CD4-positive, CD25-positive, alpha-beta regulatory T cell (primary cell): ENCODE results near the gene POFUT2. TPM values are rescaled to one million over a fixed set of nuclear protein-coding genes. Genes with fewer than 3 reads are reported as not detected.

ENCODE experiments used
- ATAC-seq, 2 donors: fragments of 150-1000 bp; cut with Tn5 transposase; one replicate each; pipeline ENCODE4 v1.10.0; 2021; ENCODE audit warnings: low read depth in 2 of 2, moderate number of reproducible peaks in 2 of 2, moderate library complexity in 1 of 2
- DNase-seq, 3 donors: peaks; one replicate each; pipeline versions ENCODE4 v3.0.0 to v3.0.0-alpha.2; 2012 to 2022; ENCODE audit warnings: mixed read lengths in 1 of 3
- H3K27ac ChIP-seq: one replicate; pipeline ENCODE4 v1.7.0; 2013; ENCODE audit warnings: mild to moderate bottlenecking, low read length; ENCODE audit not compliant: insufficient read depth, poor library complexity, severe bottlenecking
- H3K27me3 ChIP-seq: one replicate; pipeline ENCODE4 v1.7.0; 2013; ENCODE audit warnings: low read length; ENCODE audit not compliant: control insufficient read depth, insufficient read depth
- H3K36me3 ChIP-seq: one replicate; pipeline ENCODE4 v1.7.0; 2013; ENCODE audit warnings: mild to moderate bottlenecking, low read length, moderate library complexity; ENCODE audit not compliant: control insufficient read depth, insufficient read depth
- H3K4me1 ChIP-seq: 2 replicates; pipeline ENCODE4 v1.7.0; 2013; ENCODE audit warnings: mild to moderate bottlenecking, low read length; ENCODE audit not compliant: insufficient read depth, control insufficient read depth, poor library complexity, severe bottlenecking
- H3K4me3 ChIP-seq: one replicate; pipeline ENCODE4 v1.7.0; 2013; ENCODE audit warnings: low read depth, mild to moderate bottlenecking, low read length, moderate library complexity
- H3K9me3 ChIP-seq, 2 experiments: 1 replicate in 1 of 2; 2 replicates in 1 of 2; pipeline ENCODE4 v1.7.0; 2013; ENCODE audit warnings: low read length in 2 of 2, mild to moderate bottlenecking in 1 of 2, moderate library complexity in 1 of 2; ENCODE audit not compliant: control insufficient read depth in 2 of 2
- H3K27ac Mint-ChIP-seq, 3 donors: one replicate each; pipeline ENCODE4 v1.8.0; 2020 to 2022; ENCODE audit warnings: mild to moderate bottlenecking in 3 of 3, mixed read lengths in 3 of 3, moderate library complexity in 2 of 3
- H3K27me3 Mint-ChIP-seq: one replicate; pipeline ENCODE4 v1.8.0; 2022; ENCODE audit warnings: mild to moderate bottlenecking, mixed read lengths
- H3K36me3 Mint-ChIP-seq: one replicate; pipeline ENCODE4 v1.8.0; 2020; ENCODE audit warnings: mixed read lengths
- H3K4me1 Mint-ChIP-seq, 4 donors: one replicate each; pipeline ENCODE4 v1.8.0; 2020 to 2022; ENCODE audit warnings: mixed read lengths in 4 of 4, mild to moderate bottlenecking in 1 of 4
- H3K4me3 Mint-ChIP-seq, 4 donors: one replicate each; pipeline ENCODE4 v1.8.0; 2020 to 2022; ENCODE audit warnings: mild to moderate bottlenecking in 4 of 4, mixed read lengths in 4 of 4, moderate library complexity in 3 of 4
- H3K9me3 Mint-ChIP-seq, 7 donors: one replicate each; pipeline ENCODE4 v1.8.0; 2020 to 2022; ENCODE audit warnings: mixed read lengths in 7 of 7, mild to moderate bottlenecking in 3 of 7, moderate library complexity in 2 of 7
- polyA plus RNA-seq, 4 donors: library from polyadenylated mRNA; unstranded; fragments of 300-500 nt; fragmentation: Illumina TruSeq; gene quantifications; one replicate each; pipeline ENCODE4 v1.2.3, GENCODE V29; 2021
- total RNA-seq: library from RNA; stranded (reverse); gene quantifications from one replicate; pipeline ENCODE4 v1.2.3, GENCODE V29; 2022

Gene POFUT2
- total and polyA plus RNA-seq, 5 donors from 2014 or later = 2.6 to 55.6 (median 3.3) TPM

DNA sequence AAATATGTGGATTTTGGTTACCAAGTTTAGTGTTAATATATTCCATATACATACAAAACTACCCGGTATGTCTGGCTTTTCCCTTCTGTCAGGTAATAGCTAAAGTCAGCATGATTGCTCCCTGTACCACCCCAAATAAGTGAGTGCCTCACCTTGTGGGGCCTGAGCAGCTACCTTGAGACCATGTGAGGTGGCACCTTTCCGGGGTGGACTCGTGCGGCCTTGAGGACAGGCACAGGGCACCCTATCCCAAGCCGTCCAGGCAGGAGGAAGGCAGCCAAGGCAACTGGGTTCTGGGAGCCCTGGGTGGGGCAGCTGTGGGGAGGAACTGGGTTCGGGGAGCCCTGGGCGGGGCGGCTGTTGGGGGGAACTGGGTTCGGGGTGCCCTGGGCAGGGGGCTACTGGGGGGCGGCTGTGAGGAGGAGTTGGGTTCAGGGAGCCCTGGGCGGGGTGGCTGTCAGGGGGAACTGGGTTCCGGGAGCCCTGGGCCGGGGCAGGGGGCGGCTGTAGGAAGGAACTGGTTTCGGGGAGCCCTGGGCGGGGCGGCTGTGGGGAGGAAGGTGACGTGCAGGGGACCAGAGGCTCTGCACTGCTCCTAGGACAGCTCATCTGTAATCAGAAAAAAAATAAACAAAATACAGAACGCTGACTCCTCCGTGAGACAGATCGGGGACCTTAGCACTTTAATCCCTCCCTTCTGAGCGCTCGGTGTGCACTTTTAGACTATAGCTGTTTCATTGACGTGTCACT lies 63.3 kb downstream of the POFUT2 start:
- peaks cover 0 to 2% (median 0%) of the 10 kb centered on the region in 7 donors for H3K9me3 Mint-ChIP-seq
- peak; percentile 72 to 74 for ATAC-seq
- peaks cover 17% of the 10 kb centered on the region for H3K36me3 Mint-ChIP-seq
- DNase-seq = peak; percentile 21 to 70 (median 51)
- H3K9me3 ChIP-seq = no peaks in the 10 kb centered on the region
- peaks cover 4% of the 10 kb centered on the region for H3K27me3 Mint-ChIP-seq
- H3K27me3 ChIP-seq = no peaks in the 10 kb centered on the region
- H3K4me3 ChIP-seq = peak overlapping the region; percentile 31
- peaks cover 24% of the 10 kb centered on the region for H3K4me1 ChIP-seq
- peaks cover 20% of the 10 kb centered on the region for H3K36me3 ChIP-seq
- H3K4me1 Mint-ChIP-seq = peaks cover 15 to 49% (median 17%) of the 10 kb centered on the region in 4 donors
- H3K27ac Mint-ChIP-seq = peak overlapping the region; percentile 36 to 88 (median 60)
- peak overlapping the region; percentile 75 for H3K27ac ChIP-seq
- H3K4me3 Mint-ChIP-seq = peak overlapping the region in 3 of 4 donors; percentile 50 to 88 (median 79)

DNA sequence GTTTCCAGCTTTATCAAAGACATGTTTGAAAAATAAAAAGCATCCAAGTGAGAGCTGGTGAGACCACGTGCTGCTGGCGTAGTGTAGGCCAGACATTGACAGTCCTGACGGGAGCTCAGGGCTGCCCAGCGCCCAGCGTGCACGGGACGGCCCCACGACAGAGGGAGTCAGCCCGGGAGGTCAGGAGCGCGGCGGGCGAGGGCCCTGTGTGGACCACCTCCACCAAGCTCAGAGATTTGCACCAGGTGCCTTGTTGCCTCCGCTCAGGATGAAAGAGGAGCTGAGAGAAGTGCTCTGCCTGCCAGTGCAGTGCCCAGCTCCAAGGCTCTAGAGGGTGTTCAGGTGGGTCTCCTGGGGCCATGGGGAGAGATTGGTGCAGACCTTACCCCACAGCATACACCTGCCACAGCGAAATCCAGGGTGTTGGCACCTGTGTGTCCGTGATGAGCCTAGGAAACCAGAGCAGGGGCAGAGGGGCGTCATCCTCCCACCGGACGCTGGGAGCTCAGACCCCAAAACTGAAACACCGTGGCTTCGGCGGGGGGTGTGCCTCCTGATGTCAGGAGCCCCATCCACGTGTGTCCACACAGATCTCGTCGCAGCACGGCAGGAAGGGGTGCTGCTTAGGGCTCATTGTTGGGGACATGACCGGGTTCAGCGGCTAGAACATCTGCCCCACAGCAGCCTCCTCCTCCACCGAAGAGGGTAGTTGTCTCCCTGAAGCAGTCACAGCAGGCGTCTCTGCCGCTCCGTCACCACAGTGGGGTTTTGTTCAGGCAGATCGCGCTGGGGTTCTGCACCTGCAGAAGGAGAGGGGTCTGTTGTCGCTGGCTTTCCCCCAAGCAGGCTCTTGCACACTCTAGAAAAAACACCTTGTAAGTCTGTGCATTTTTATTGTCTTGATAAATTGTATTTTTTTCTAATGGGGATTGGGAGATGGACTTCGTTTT lies 64.2 kb downstream of the POFUT2 start:
- H3K9me3 Mint-ChIP-seq = no peaks in the 10 kb centered on the region
- Histone ChIP-seq H3K4me3 (no peak overlapping the region), H3K4me1 (peaks cover 24% of the 10 kb centered on the region), H3K9me3 (no peaks in the 10 kb centered on the region), H3K27me3 (no peaks in the 10 kb centered on the region), H3K36me3 (peaks cover 21% of the 10 kb centered on the region), H3K27ac (no peak overlapping the region)
- peak overlapping the region in 2 of 3 donors; percentile 29 to 43 for H3K27ac Mint-ChIP-seq
- peaks cover 11 to 42% (median 17%) of the 10 kb centered on the region in 4 donors for H3K4me1 Mint-ChIP-seq
- H3K36me3 Mint-ChIP-seq = peaks cover 21% of the 10 kb centered on the region
- H3K27me3 Mint-ChIP-seq = no peaks in the 10 kb centered on the region
- H3K4me3 Mint-ChIP-seq = peak overlapping the region in 2 of 4 donors; percentile 79 to 88
- no peak for ATAC-seq
- DNase-seq = no peak

DNA sequence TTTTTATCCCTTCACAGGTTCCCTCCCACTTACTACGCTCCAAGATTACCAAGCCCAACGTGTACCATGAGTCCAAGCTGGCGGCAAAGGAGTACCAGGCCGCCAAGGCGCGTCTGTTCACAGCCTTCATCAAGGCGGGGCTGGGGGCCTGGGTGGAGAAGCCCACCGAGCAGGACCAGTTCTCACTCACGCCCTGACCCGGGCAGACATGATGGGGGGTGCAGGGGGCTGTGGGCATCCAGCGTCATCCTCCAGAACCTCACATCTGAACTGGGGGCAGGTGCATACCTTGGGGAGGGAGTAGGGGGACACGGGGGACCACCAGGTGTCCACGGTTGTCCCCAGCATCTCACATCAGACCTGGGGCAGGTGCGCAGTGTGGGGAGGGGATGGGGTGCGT lies 65.7 kb downstream of the POFUT2 start:
- ATAC-seq = no peak
- H3K4me3 Mint-ChIP-seq = no peak overlapping the region
- H3K36me3 ChIP-seq = peaks cover 26% of the 10 kb centered on the region
- no peak overlapping the region for H3K4me3 ChIP-seq
- no peak overlapping the region for H3K27ac Mint-ChIP-seq
- H3K9me3 Mint-ChIP-seq = peaks cover 0 to 7% (median 2%) of the 10 kb centered on the region in 7 donors
- no peak for DNase-seq
- H3K27ac ChIP-seq = no peak overlapping the region
- H3K4me1 ChIP-seq = peaks cover 22% of the 10 kb centered on the region
- H3K27me3 ChIP-seq = no peaks in the 10 kb centered on the region
- peaks cover 10 to 35% (median 15%) of the 10 kb centered on the region in 4 donors for H3K4me1 Mint-ChIP-seq
- peaks cover 36% of the 10 kb centered on the region for H3K36me3 Mint-ChIP-seq
- H3K9me3 ChIP-seq = peaks cover 0 to 3% of the 10 kb centered on the region in 2 experiments
- H3K27me3 Mint-ChIP-seq = no peaks in the 10 kb centered on the region

DNA sequence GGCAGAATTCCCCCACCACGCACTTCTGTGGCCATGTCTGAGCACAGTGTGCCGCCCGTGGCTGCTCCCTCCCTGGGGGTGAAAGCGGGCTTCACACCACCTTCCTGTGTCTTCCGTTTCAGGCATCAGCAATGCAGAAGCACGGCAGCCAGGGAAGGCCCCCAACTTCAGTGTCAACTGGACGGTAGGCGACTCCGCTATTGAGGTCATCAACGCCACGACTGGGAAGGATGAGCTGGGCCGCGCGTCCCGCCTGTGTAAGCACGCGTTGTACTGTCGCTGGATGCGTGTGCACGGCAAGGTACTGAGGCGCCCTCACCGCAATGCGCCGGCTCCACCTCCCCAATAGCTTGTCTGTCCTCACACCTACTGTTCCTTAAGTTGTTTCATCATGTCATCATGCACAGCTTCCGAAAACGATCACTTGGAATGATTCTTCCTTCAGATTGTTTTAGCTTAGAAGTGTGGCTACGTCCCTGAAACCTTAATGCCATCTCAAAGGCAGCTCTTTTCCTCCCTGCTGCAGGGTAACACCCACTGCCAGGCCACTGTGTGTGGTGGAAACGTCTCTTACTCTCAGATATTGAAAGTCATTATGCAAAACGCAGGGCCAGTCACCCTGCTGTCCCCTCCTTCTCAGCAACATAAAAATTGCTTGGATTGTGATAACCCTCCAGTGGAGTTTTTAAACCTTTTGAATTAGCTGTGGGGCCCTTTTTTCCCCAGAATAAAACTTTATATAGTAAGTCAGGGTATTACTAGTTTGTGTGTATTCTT lies 66.8 kb downstream of the POFUT2 start:
- Histone ChIP-seq H3K4me3 (no peak overlapping the region), H3K27me3 (no peaks in the 10 kb centered on the region), H3K9me3 (peaks cover 0 to 8% of the 10 kb centered on the region in 2 experiments), H3K4me1 (peaks cover 11% of the 10 kb centered on the region), H3K36me3 (peaks cover 26% of the 10 kb centered on the region), H3K27ac (no peak overlapping the region)
- Mint-ChIP-seq H3K9me3 (peaks cover 0 to 8% (median 2%) of the 10 kb centered on the region in 7 donors), H3K27me3 (no peaks in the 10 kb centered on the region), H3K4me1 (peaks cover 5 to 24% (median 13%) of the 10 kb centered on the region in 4 donors), H3K4me3 (peak overlapping the region in 1 of 4 donors; percentile 50), H3K36me3 (peaks cover 36% of the 10 kb centered on the region), H3K27ac (peak overlapping the region in 1 of 3 donors; percentile 56)
- ATAC-seq (no peak), DNase-seq (no peak)

DNA sequence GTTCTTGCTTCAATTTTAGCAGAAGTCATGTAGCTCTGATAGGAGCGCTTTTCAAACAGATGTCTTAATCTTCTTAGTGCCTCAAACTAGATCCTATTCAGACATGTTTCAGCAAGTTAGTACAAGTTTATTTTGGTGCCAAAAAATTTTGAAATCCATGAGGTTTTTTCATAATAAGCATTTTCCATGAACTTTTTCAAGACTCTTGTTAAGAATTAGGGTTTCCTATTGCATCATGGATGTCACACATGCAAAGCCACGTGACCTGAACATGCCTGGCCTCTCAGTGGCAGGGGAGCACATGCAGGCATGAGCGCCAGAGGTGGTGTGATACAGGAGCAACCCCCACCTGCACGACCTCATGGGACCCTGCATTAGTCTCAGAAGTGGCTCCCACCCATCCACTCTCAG lies 67.6 kb downstream of the POFUT2 start:
- Histone ChIP-seq H3K36me3 (peaks cover 30% of the 10 kb centered on the region), H3K27ac (no peak overlapping the region), H3K4me1 (peaks cover 2% of the 10 kb centered on the region), H3K4me3 (no peak overlapping the region), H3K27me3 (no peaks in the 10 kb centered on the region), H3K9me3 (peaks cover 0 to 8% of the 10 kb centered on the region in 2 experiments)
- H3K9me3 Mint-ChIP-seq = peaks cover 0 to 8% (median 2%) of the 10 kb centered on the region in 7 donors
- no peak overlapping the region for H3K27ac Mint-ChIP-seq
- DNase-seq (no peak), ATAC-seq (no peak)
- H3K4me1 Mint-ChIP-seq = peaks cover 2 to 21% (median 11%) of the 10 kb centered on the region in 4 donors
- peaks cover 40% of the 10 kb centered on the region for H3K36me3 Mint-ChIP-seq
- H3K27me3 Mint-ChIP-seq = no peaks in the 10 kb centered on the region
- no peak overlapping the region for H3K4me3 Mint-ChIP-seq

DNA sequence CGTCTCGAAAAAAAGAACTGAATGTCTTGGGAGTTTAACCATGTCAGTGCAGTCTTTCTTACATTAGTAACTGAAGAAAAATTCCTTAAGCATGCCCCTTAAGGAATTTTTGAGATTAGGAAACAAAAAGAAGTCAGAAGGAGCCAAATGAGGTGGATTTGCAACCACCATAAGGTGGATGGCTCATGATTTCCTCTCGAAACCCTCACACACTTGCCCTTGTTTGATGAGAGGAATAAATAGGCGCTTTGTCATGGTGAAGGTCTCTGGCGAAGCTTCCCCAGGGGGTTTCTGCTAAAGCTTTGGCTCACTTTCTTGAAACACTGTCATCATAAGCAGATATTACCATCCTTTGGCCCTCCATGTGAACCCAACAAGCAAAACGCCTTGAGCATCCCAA lies 68.2 kb downstream of the POFUT2 start:
- Mint-ChIP-seq H3K27ac (no peak overlapping the region), H3K27me3 (no peaks in the 10 kb centered on the region), H3K9me3 (peaks cover 0 to 8% (median 2%) of the 10 kb centered on the region in 7 donors), H3K4me3 (no peak overlapping the region), H3K4me1 (peaks cover 0 to 15% (median 7%) of the 10 kb centered on the region in 4 donors), H3K36me3 (peaks cover 45% of the 10 kb centered on the region)
- DNase-seq = no peak
- peaks cover 30% of the 10 kb centered on the region for H3K36me3 ChIP-seq
- no peaks in the 10 kb centered on the region for H3K4me1 ChIP-seq
- no peaks in the 10 kb centered on the region for H3K27me3 ChIP-seq
- no peak overlapping the region for H3K27ac ChIP-seq
- ATAC-seq = no peak
- H3K4me3 ChIP-seq = no peak overlapping the region
- H3K9me3 ChIP-seq = peaks cover 0 to 8% of the 10 kb centered on the region in 2 experiments

DNA sequence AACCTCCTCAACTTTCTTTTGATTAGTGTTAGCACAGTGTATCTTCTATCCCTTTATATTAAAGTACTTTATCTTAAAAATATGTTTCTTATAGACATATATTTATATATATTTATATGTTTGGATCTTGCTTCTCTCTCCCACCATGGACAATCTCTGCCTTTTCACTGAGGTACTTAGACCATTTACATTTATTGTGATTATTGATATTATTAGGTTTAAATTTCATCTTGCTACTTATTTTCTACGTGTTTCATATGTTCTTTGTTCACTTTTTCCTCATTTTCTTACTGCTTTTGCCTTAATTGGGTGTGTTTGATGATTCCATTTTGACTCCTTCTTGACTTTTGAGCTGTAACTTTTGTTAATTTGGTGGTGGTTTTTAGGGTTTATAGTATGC lies 70.7 kb downstream of the POFUT2 start:
- no peak for DNase-seq
- H3K27ac Mint-ChIP-seq = no peak overlapping the region
- peaks cover 0 to 8% (median 2%) of the 10 kb centered on the region in 7 donors for H3K9me3 Mint-ChIP-seq
- H3K36me3 Mint-ChIP-seq = peaks cover 47% of the 10 kb centered on the region
- peaks cover 0 to 8% of the 10 kb centered on the region in 2 experiments for H3K9me3 ChIP-seq
- no peak overlapping the region for H3K4me3 Mint-ChIP-seq
- no peak overlapping the region for H3K27ac ChIP-seq
- H3K4me1 ChIP-seq = no peaks in the 10 kb centered on the region
- H3K36me3 ChIP-seq = peaks cover 29% of the 10 kb centered on the region
- no peak overlapping the region for H3K4me3 ChIP-seq
- no peaks in the 10 kb centered on the region for H3K27me3 Mint-ChIP-seq
- no peaks in the 10 kb centered on the region for H3K27me3 ChIP-seq
- peaks cover 0 to 12% (median 3%) of the 10 kb centered on the region in 4 donors for H3K4me1 Mint-ChIP-seq
- ATAC-seq = no peak
